Keratinocyte (primary cell): ENCODE measurements around the gene HNRNPDL. TPM values are rescaled to one million over a fixed set of nuclear protein-coding genes. Genes with fewer than 3 reads are reported as not detected.
A peak's percentile ranks its signal among the peaks of the same experiment; 100 is the strongest.

Experiments used
- DNase-seq: peaks from one replicate; pipeline ENCODE4 v3.0.0-alpha.2; 2011; ENCODE audit warnings: low read depth, missing footprints, low spot score
- FAIRE-seq: peaks from 2 replicates; lab custom pipeline; 2011; peaks lifted over from hg19 to GRCh38; lab: Jason Lieb, UNC
- H2AFZ ChIP-seq: 2 replicates; pipeline ENCODE4 v1.6.0; 2012; ENCODE audit warnings: low read length, control low read depth, inconsistent platforms; ENCODE audit not compliant: control insufficient read depth
- H3K27ac ChIP-seq: 2 replicates; pipeline ENCODE4 v1.5.1; 2011; ENCODE audit warnings: low read length; ENCODE audit not compliant: control insufficient read depth, insufficient read depth
- H3K27me3 ChIP-seq: 3 replicates; pipeline ENCODE4 v1.6.0; 2011; ENCODE audit warnings: low read length; ENCODE audit not compliant: control insufficient read depth, insufficient read depth; ENCODE audit errors: extremely low read depth
- H3K36me3 ChIP-seq, 2 experiments: 2 replicates in 1 of 2; 3 replicates in 1 of 2; pipeline ENCODE4 v1.5.1; 2011; ENCODE audit warnings: low read length in 2 of 2, mild to moderate bottlenecking in 1 of 2; ENCODE audit not compliant: control insufficient read depth in 2 of 2, insufficient read depth in 2 of 2; ENCODE audit errors: extremely low read depth in 1 of 2
- H3K4me1 ChIP-seq: 3 replicates; pipeline ENCODE4 v1.5.1; 2011; ENCODE audit warnings: low read length; ENCODE audit not compliant: control insufficient read depth, insufficient read depth; ENCODE audit errors: extremely low read depth
- H3K4me2 ChIP-seq: 3 replicates; pipeline ENCODE4 v1.6.0; 2011; ENCODE audit warnings: low read depth, low read length; ENCODE audit not compliant: control insufficient read depth, insufficient read depth; ENCODE audit errors: extremely low read depth
- H3K4me3 ChIP-seq, 3 experiments: fragments of 200-600 bp in 1 of 3; sonication (generic) in 1 of 3; 2 replicates in 2 of 3; 3 replicates in 1 of 3; pipeline ENCODE4 v1.5.1; 2011 to 2016; ENCODE audit warnings: low read length in 3 of 3, mild to moderate bottlenecking in 3 of 3, control low read depth in 2 of 3, inconsistent platforms in 1 of 3, low read depth in 1 of 3, mixed read lengths in 1 of 3, mixed run types in 1 of 3, moderate library complexity in 1 of 3; ENCODE audit not compliant: control insufficient read depth in 2 of 3, insufficient read depth in 2 of 3; ENCODE audit errors: extremely low read depth in 1 of 3
- H3K79me2 ChIP-seq: 2 replicates; pipeline ENCODE4 v1.6.0; 2012; ENCODE audit warnings: low read length; ENCODE audit not compliant: control insufficient read depth, insufficient read depth
- H3K9ac ChIP-seq: 3 replicates; pipeline ENCODE4 v1.6.0; 2011; ENCODE audit warnings: low read length; ENCODE audit not compliant: control insufficient read depth, insufficient read depth; ENCODE audit errors: extremely low read depth
- H3K9me1 ChIP-seq: 3 replicates; pipeline ENCODE4 v1.6.0; 2011; ENCODE audit warnings: low read length; ENCODE audit not compliant: control insufficient read depth, insufficient read depth; ENCODE audit errors: extremely low read depth
- H3K9me3 ChIP-seq: 2 replicates; pipeline ENCODE4 v1.5.1; 2012; ENCODE audit warnings: low read depth, low read length; ENCODE audit not compliant: control insufficient read depth
- H4K20me1 ChIP-seq: 3 replicates; pipeline ENCODE4 v1.6.0; 2011; ENCODE audit warnings: low read length; ENCODE audit not compliant: control insufficient read depth, insufficient read depth; ENCODE audit errors: extremely low read depth
- EZH2 ChIP-seq: IDR thresholded peaks from one replicate; pipeline ENCODE4 v1.6.1; 2012; ENCODE audit warnings: inconsistent platforms, mild to moderate bottlenecking, low read length, moderate library complexity
- dilution Hi-C: fragments of 300-500 bp; cut with MboI; formaldehyde crosslinking; loops from one replicate; pipeline ENCODE4 v1.7.0; 2020; ENCODE audit warnings: low sequenced_read_pairs; ENCODE audit not compliant: extremely low pct_ligation_motif_present
- polyA plus RNA-seq, 5 experiments: library from polyadenylated mRNA; depleted of rRNA in 3 of 5; stranded (reverse) in 3 of 5; stranded (forward) in 1 of 5; unstranded in 1 of 5; fragments of >200 nt; gene quantifications; 1 replicate in 1 of 5; 2 replicates in 3 of 5; 3 replicates in 1 of 5; pipeline versions ENCODE4 v1.2.1 to v1.2.3, GENCODE V29; 2011 to 2012; ENCODE audit warnings: missing spikeins in 2 of 5, low read depth in 1 of 5, low replicate concordance in 1 of 5
- TF ChIP-seq, protein P1 (sequence below), 3 experiments: IDR thresholded peaks in 1 of 3; conservative IDR thresholded peaks in 1 of 3; optimal IDR thresholded peaks in 1 of 3; 2 replicates in 2 of 3; 3 replicates in 1 of 3; pipeline versions ENCODE3 to v1.5.1; 2011; ENCODE audit warnings: low read length in 3 of 3, mild to moderate bottlenecking in 3 of 3, moderate library complexity in 2 of 3, control low read depth in 1 of 3, inconsistent platforms in 1 of 3; ENCODE audit not compliant: insufficient read depth in 2 of 3; ENCODE audit errors: extremely low read depth in 1 of 3

HNRNPDL gene
- polyA plus RNA-seq, 1 donor (not counting 4 experiments of a cell fraction or from before 2014, with no cell fraction given), result 292 TPM

DNA sequence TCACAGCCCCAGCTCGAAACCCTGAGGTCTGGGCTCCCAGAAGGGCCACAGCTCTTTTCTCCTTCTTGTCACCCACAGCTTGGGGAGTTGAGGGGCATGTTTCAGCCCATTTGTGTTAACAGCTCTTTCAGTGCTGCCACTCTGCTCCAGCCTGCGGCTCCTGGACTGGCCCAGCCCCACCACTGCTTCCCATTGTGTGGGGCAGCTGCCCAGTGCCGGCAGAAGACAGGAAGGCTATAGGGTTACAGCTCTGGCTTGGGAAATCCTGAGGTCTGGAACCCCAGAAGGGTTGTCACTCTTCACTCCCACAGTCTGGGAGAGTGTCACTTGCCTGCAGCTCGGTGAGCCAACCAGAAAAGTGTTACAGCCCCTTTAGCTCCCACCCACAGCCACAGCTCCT, 49.4 kb downstream of the HNRNPDL start:
- H3K27me3 ChIP-seq, result no peaks in the 10 kb centered on the region
- H3K9ac ChIP-seq, result no peak overlapping the region
- DNase-seq (no peak), FAIRE-seq (no peak)
- H3K4me1 ChIP-seq, result peaks cover 16% of the 10 kb centered on the region
- H3K79me2 ChIP-seq, result peaks cover 8% of the 10 kb centered on the region
- H3K9me3 ChIP-seq, result no peaks in the 10 kb centered on the region
- TF ChIP-seq EZH2, result no peak
- TF ChIP-seq, protein P1, sequence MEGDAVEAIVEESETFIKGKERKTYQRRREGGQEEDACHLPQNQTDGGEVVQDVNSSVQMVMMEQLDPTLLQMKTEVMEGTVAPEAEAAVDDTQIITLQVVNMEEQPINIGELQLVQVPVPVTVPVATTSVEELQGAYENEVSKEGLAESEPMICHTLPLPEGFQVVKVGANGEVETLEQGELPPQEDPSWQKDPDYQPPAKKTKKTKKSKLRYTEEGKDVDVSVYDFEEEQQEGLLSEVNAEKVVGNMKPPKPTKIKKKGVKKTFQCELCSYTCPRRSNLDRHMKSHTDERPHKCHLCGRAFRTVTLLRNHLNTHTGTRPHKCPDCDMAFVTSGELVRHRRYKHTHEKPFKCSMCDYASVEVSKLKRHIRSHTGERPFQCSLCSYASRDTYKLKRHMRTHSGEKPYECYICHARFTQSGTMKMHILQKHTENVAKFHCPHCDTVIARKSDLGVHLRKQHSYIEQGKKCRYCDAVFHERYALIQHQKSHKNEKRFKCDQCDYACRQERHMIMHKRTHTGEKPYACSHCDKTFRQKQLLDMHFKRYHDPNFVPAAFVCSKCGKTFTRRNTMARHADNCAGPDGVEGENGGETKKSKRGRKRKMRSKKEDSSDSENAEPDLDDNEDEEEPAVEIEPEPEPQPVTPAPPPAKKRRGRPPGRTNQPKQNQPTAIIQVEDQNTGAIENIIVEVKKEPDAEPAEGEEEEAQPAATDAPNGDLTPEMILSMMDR (optimal IDR thresholded peaks at IDR 0.05 in 1 of 3, IDR thresholded peaks at IDR 0.05 in 1 of 3, conservative IDR thresholded peaks at IDR 0.05 in 1 of 3; ENCODE audit: extremely low read depth in 1 of 3, insufficient read depth in 2 of 3, low read length in 3 of 3), result no peak
- dilution Hi-C loops, result no loop called here
- H4K20me1 ChIP-seq, result no peaks in the 10 kb centered on the region
- no peaks in the 10 kb centered on the region for H3K9me1 ChIP-seq
- H2AFZ ChIP-seq, result no peak overlapping the region
- H3K27ac ChIP-seq, result no peak overlapping the region
- H3K4me3 ChIP-seq, result no peak overlapping the region
- H3K4me2 ChIP-seq, result no peak overlapping the region
- H3K36me3 ChIP-seq, result no peaks in the 10 kb centered on the region

DNA sequence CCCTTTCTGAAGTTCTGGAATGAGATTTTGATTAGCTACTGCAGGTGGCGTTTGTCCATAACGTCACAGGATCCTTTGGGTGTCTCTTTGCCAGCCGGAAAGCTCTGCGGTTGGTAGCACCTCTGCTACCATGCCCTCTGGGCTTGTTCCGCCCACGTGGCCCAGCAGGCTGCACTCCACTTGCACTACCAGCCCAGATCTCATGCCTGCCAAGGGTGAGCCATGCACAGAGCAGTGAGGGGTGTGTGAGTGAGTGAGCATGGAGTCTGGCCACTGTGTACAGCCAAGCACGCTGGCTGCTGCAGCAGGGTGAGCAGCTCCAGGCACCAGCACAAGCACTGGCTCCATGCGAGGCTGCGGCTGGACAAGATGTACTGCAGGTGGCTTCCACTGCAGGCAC, 49.9 kb downstream of the HNRNPDL start:
- no peak overlapping the region for H3K27ac ChIP-seq

More for the DNA sequence above, 49.9 kb downstream of the HNRNPDL start:
- H3K9ac ChIP-seq, result no peak overlapping the region
- H3K4me3 ChIP-seq, result no peak overlapping the region
- no peaks in the 10 kb centered on the region for H4K20me1 ChIP-seq
- H3K4me2 ChIP-seq, result peak overlapping the region; percentile 31
- no peak overlapping the region for H2AFZ ChIP-seq
- peaks cover 12% of the 10 kb centered on the region for H3K79me2 ChIP-seq
- peak; percentile 81 for FAIRE-seq
- H3K27me3 ChIP-seq, result no peaks in the 10 kb centered on the region
- H3K36me3 ChIP-seq, result no peaks in the 10 kb centered on the region
- no peaks in the 10 kb centered on the region for H3K9me3 ChIP-seq
- TF ChIP-seq, protein P1 (optimal IDR thresholded peaks at IDR 0.05 in 1 of 3, IDR thresholded peaks at IDR 0.05 in 1 of 3, conservative IDR thresholded peaks at IDR 0.05 in 1 of 3; ENCODE audit: extremely low read depth in 1 of 3, insufficient read depth in 2 of 3, low read length in 3 of 3), result peak; percentile 17 to 45 (median 39)
- no peak for TF ChIP-seq EZH2
- DNase-seq, result peak; percentile 92
- peaks cover 16% of the 10 kb centered on the region for H3K4me1 ChIP-seq
- H3K9me1 ChIP-seq, result no peaks in the 10 kb centered on the region
- dilution Hi-C loops, result no loop called here
